Lower leg skin (tissue), 3 donors: ENCODE data around the gene FZR1.

ENCODE experiments used
- CTCF ChIP-seq, 3 donors: fragments of 450-650 bp; IDR thresholded peaks; one replicate each; pipeline ENCODE4 v1.5.1; 2016; ENCODE audit warnings: antibody characterized with exemption in 3 of 3, mild to moderate bottlenecking in 3 of 3, moderate library complexity in 2 of 3
- POLR2A ChIP-seq, 2 donors: fragments of 450-650 bp; IDR thresholded peaks; one replicate each; pipeline ENCODE4 v1.6.1; 2016 to 2017; ENCODE audit warnings: antibody characterized with exemption in 2 of 2, mild to moderate bottlenecking in 1 of 2, moderate library complexity in 1 of 2

DNA sequence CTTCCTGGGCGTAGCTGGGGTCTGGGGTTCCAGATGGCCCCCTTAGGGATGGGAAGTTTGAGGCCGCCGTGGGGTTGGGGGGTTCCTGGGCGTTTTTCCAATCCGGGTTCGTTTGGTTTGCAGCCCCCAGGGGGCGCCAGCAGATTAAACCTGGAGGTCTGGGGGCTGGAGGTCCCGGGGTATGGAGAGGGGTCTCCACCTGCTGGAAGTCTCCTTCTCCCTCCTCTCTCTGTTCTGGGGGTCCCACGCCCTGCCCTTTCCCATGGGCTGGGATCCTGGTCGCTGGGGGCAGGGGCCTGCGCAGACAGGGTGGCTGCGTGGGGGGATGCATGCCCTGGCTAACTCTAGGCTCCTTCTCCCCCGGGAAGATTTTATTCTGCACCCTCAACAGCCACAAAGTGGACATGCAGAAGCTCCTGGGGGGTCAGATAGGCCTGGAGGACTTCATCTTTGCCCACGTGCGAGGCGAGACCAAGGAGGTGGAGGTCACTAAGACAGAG is 80.1 kb downstream of the FZR1 start:
- TF ChIP-seq CTCF (IDR thresholded peaks at IDR 0.05): no peak
- no peak for TF ChIP-seq POLR2A (IDR thresholded peaks at IDR 0.05)
